Neural cell (in vitro differentiated cells): ENCODE data around the gene ATP11A. TPM values are rescaled to one million over a fixed set of nuclear protein-coding genes. Genes with fewer than 3 reads are reported as not detected.
A peak's percentile ranks its signal among the peaks of the same experiment; 100 is the strongest.

ENCODE experiments used
- H2AFZ ChIP-seq: fragments of 200-600, 300-800 bp; sonication (generic), shearing (Covaris generic); 2 replicates; pipeline ENCODE4 v1.6.0; 2014; ENCODE audit warnings: low read depth, mild to moderate bottlenecking, antibody characterized with exemption, low read length, moderate library complexity
- H3F3A ChIP-seq: fragments of 200-600 bp; shearing (Covaris generic); 2 replicates; pipeline ENCODE4 v1.6.1; 2016; ENCODE audit warnings: mild to moderate bottlenecking, moderate library complexity, mixed read lengths, antibody characterized with exemption, low read length; ENCODE audit not compliant: insufficient read depth, poor library complexity, severe bottlenecking
- H3K27ac ChIP-seq: fragments of 200-600, 300-800 bp; sonication (generic), shearing (Covaris generic); 2 replicates; pipeline ENCODE4 v1.5.1; 2014; ENCODE audit warnings: mild to moderate bottlenecking, low read length, moderate library complexity
- H3K27me3 ChIP-seq: fragments of 300-800, 200-600 bp; sonication (generic), shearing (Covaris generic); 2 replicates; pipeline ENCODE4 v1.6.0; 2014; ENCODE audit warnings: mild to moderate bottlenecking, low read depth, low read length, moderate library complexity; ENCODE audit not compliant: insufficient read depth
- H3K36me3 ChIP-seq: fragments of 300-800, 200-600 bp; sonication (generic), shearing (Covaris generic); 2 replicates; pipeline ENCODE4 v1.5.1; 2014; ENCODE audit warnings: mild to moderate bottlenecking, antibody characterized with exemption, low read length, moderate library complexity; ENCODE audit not compliant: insufficient read depth
- H3K4me2 ChIP-seq: fragments of 300-800, 200-600 bp; sonication (generic), shearing (Covaris generic); 2 replicates; pipeline ENCODE4 v1.6.0; 2014; ENCODE audit warnings: mild to moderate bottlenecking, low read length
- H3K4me3 ChIP-seq: fragments of 300-800, 200-600 bp; sonication (generic), shearing (Covaris generic); 2 replicates; pipeline ENCODE4 v1.5.1; 2014; ENCODE audit warnings: mild to moderate bottlenecking, low read length, moderate library complexity
- H3K79me2 ChIP-seq: fragments of 200-600 bp; shearing (Covaris generic); replicated peaks from 2 replicates; pipeline ENCODE4 v1.6.0; 2014; ENCODE audit warnings: mild to moderate bottlenecking, low read length, moderate library complexity; ENCODE audit not compliant: insufficient read depth
- H3K9ac ChIP-seq: fragments of 300-800, 200-600 bp; sonication (generic), shearing (Covaris generic); 2 replicates; pipeline ENCODE4 v1.6.1; 2016; ENCODE audit warnings: mild to moderate bottlenecking, low read length, mixed read lengths
- H3K9me2 ChIP-seq: fragments of 200-600 bp; shearing (Covaris generic); 2 replicates; pipeline ENCODE4 v1.6.1; 2016; ENCODE audit warnings: mild to moderate bottlenecking, low read length, mixed read lengths; ENCODE audit not compliant: insufficient read depth
- H3K9me3 ChIP-seq: fragments of 200-600, 300-800 bp; sonication (generic), shearing (Covaris generic); 2 replicates; pipeline ENCODE4 v1.6.1; 2016; ENCODE audit warnings: mild to moderate bottlenecking, mixed run types, low read length, moderate library complexity, mixed read lengths
- H4K20me1 ChIP-seq: fragments of 200-600 bp; shearing (Covaris generic); 2 replicates; pipeline ENCODE4 v1.6.1; 2016; ENCODE audit warnings: mild to moderate bottlenecking, mixed run types; ENCODE audit not compliant: insufficient read depth
- EP300 ChIP-seq: fragments of 450-650 bp; conservative IDR thresholded peaks from 2 replicates; pipeline ENCODE4 v1.6.1; 2014; ENCODE audit warnings: antibody characterized with exemption, mild to moderate bottlenecking, moderate library complexity; ENCODE audit not compliant: poor library complexity, severe bottlenecking
- EZH2 ChIP-seq: fragments of 200-600, 300-800 bp; shearing (Covaris generic), sonication (generic); IDR thresholded peaks from 2 replicates; pipeline ENCODE4 v1.6.1; 2014; ENCODE audit warnings: antibody characterized with exemption, low read length, borderline replicate concordance, mild to moderate bottlenecking; ENCODE audit not compliant: insufficient read depth, poor library complexity, severe bottlenecking
- MXI1 ChIP-seq: fragments of 450-650 bp; conservative IDR thresholded peaks from 2 replicates; pipeline ENCODE4 v1.6.1; 2014; ENCODE audit warnings: antibody characterized with exemption, mild to moderate bottlenecking; ENCODE audit not compliant: poor library complexity, severe bottlenecking
- POLR2AphosphoS5 ChIP-seq: IDR thresholded peaks from 2 replicates; pipeline ENCODE4 v1.6.1; 2012
- RAD21 ChIP-seq: fragments of 450-650 bp; conservative IDR thresholded peaks from 2 replicates; pipeline ENCODE4 v1.6.1; 2014; ENCODE audit warnings: antibody characterized with exemption, mild to moderate bottlenecking, moderate library complexity
- SMC3 ChIP-seq: fragments of 450-650 bp; conservative IDR thresholded peaks from 2 replicates; pipeline ENCODE4 v1.6.1; 2014; ENCODE audit warnings: antibody characterized with exemption, mild to moderate bottlenecking, moderate library complexity; ENCODE audit not compliant: poor library complexity
- TAF1 ChIP-seq: IDR thresholded peaks from 2 replicates; pipeline ENCODE4 v1.6.1; 2012; ENCODE audit warnings: low read depth
- polyA plus RNA-seq: library from polyadenylated mRNA; depleted of rRNA; stranded (reverse); fragments of >200 nt; gene quantifications from 2 replicates; pipeline ENCODE4 v1.2.3, GENCODE V29; 2014
- TF ChIP-seq, protein P1 (sequence below): IDR thresholded peaks from 2 replicates; pipeline ENCODE4 v1.6.1; 2012; ENCODE audit warnings: borderline replicate concordance
- TF ChIP-seq, protein P2 (sequence below): fragments of 450-650 bp; IDR thresholded peaks from 2 replicates; pipeline ENCODE4 v1.5.1; 2014; ENCODE audit warnings: antibody characterized with exemption, mild to moderate bottlenecking, moderate library complexity; ENCODE audit not compliant: poor library complexity, severe bottlenecking

Gene ATP11A
- polyA plus RNA-seq, 1 donor from 2014 or later, result 3.0 TPM

DNA sequence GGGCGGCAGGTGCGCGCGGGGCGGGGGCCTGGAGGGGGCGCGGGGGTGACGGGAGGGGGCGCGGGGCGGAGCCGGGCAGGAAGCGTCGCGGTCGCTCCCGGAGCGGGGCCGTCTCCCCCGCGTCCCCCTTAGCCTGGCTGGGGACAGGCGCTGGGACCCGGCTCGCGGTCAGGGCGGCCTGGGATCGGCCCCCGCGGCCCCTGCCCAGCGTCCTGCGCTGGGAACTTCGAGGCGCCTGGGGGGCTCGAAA, 204.5 kb downstream of the ATP11A start:
- H3K27me3 ChIP-seq, result no peaks in the 10 kb centered on the region
- H3K4me3 ChIP-seq, result peak overlapping the region; percentile 76

DNA sequence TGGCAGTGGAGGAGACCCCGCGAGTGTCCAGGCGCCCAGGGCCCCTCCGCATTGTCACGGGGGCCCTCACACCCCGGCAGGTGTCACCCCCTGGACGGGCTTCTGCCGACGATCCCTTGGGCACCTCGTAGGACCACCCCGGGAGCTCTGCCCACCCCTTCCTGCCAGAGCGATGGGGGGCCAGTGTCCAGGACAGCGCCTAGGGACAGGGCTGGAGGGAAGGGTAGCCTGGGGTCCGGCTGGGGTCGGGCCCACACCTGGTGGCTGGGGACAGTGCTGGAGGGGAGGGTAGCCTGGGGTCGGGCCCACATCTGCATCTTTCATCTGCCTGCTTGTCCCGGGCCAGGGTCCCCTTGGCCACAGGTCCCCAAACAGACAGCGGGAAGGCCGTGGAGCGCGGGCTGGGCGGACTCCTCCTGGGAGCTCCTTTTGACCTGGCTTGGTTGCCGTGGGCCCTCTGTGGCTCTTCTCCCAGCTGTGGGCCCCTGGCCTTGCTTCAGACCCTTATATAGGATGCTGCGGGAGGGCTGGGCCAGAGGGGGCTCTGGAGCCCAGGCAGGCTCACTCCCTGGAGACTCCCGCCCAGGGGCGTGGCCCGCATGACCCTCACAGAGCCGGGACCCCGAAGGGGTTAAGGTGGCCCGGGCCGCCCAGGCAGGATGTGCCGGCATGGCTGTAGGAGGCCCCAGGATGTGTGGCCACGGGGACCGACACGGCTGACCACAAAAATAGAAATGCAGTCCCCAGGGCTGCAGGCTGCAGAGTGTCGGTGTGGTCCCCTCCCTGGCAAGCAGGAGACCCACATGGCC, 205.0 kb downstream of the ATP11A start:
- no peaks in the 10 kb centered on the region for H4K20me1 ChIP-seq
- H3K9me2 ChIP-seq, result no peaks in the 10 kb centered on the region
- H3K27me3 ChIP-seq, result no peaks in the 10 kb centered on the region
- H3K9me3 ChIP-seq, result no peaks in the 10 kb centered on the region
- H3K27ac ChIP-seq, result no peak overlapping the region
- no peaks in the 10 kb centered on the region for H3K79me2 ChIP-seq
- H3K4me2 ChIP-seq, result peak overlapping the region; percentile 19
- H3F3A ChIP-seq, result no peaks in the 10 kb centered on the region
- H3K4me3 ChIP-seq, result peak overlapping the region; percentile 76
- H3K36me3 ChIP-seq, result no peaks in the 10 kb centered on the region
- peak overlapping the region; percentile 21 for H2AFZ ChIP-seq
- TF ChIP-seq POLR2AphosphoS5 (no peak), RAD21 (no peak), SMC3 (no peak), TAF1 (no peak), EZH2 (no peak), EP300 (no peak), MXI1 (no peak)
- TF ChIP-seq, protein P1, sequence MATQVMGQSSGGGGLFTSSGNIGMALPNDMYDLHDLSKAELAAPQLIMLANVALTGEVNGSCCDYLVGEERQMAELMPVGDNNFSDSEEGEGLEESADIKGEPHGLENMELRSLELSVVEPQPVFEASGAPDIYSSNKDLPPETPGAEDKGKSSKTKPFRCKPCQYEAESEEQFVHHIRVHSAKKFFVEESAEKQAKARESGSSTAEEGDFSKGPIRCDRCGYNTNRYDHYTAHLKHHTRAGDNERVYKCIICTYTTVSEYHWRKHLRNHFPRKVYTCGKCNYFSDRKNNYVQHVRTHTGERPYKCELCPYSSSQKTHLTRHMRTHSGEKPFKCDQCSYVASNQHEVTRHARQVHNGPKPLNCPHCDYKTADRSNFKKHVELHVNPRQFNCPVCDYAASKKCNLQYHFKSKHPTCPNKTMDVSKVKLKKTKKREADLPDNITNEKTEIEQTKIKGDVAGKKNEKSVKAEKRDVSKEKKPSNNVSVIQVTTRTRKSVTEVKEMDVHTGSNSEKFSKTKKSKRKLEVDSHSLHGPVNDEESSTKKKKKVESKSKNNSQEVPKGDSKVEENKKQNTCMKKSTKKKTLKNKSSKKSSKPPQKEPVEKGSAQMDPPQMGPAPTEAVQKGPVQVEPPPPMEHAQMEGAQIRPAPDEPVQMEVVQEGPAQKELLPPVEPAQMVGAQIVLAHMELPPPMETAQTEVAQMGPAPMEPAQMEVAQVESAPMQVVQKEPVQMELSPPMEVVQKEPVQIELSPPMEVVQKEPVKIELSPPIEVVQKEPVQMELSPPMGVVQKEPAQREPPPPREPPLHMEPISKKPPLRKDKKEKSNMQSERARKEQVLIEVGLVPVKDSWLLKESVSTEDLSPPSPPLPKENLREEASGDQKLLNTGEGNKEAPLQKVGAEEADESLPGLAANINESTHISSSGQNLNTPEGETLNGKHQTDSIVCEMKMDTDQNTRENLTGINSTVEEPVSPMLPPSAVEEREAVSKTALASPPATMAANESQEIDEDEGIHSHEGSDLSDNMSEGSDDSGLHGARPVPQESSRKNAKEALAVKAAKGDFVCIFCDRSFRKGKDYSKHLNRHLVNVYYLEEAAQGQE, result no peak
- TF ChIP-seq, protein P2, sequence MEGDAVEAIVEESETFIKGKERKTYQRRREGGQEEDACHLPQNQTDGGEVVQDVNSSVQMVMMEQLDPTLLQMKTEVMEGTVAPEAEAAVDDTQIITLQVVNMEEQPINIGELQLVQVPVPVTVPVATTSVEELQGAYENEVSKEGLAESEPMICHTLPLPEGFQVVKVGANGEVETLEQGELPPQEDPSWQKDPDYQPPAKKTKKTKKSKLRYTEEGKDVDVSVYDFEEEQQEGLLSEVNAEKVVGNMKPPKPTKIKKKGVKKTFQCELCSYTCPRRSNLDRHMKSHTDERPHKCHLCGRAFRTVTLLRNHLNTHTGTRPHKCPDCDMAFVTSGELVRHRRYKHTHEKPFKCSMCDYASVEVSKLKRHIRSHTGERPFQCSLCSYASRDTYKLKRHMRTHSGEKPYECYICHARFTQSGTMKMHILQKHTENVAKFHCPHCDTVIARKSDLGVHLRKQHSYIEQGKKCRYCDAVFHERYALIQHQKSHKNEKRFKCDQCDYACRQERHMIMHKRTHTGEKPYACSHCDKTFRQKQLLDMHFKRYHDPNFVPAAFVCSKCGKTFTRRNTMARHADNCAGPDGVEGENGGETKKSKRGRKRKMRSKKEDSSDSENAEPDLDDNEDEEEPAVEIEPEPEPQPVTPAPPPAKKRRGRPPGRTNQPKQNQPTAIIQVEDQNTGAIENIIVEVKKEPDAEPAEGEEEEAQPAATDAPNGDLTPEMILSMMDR, result no peak
- peak overlapping the region; percentile 63 for H3K9ac ChIP-seq

More for the DNA sequence above, 204.5 kb downstream of the ATP11A start:
- Histone ChIP-seq H3F3A (no peaks in the 10 kb centered on the region), H3K79me2 (no peaks in the 10 kb centered on the region), H4K20me1 (no peaks in the 10 kb centered on the region), H3K4me2 (peak overlapping the region; percentile 19), H3K27ac (no peak overlapping the region), H3K36me3 (no peaks in the 10 kb centered on the region), H2AFZ (peak overlapping the region; percentile 21), H3K9ac (peak overlapping the region; percentile 63), H3K9me2 (no peaks in the 10 kb centered on the region), H3K9me3 (no peaks in the 10 kb centered on the region)
- TF ChIP-seq MXI1 (no peak), POLR2AphosphoS5 (no peak), EZH2 (no peak), EP300 (no peak), RAD21 (no peak), TAF1 (no peak), SMC3 (no peak)
- TF ChIP-seq, protein P1, result no peak
- TF ChIP-seq, protein P2, result no peak
